ENCODE measurements around the gene ANO7. TPM values are rescaled to one million over a fixed set of nuclear protein-coding genes. Genes with fewer than 3 reads are reported as not detected.

Gene ANO7
- total RNA-seq, 1 donor from 2014 or later, result 3.3 TPM

DNA sequence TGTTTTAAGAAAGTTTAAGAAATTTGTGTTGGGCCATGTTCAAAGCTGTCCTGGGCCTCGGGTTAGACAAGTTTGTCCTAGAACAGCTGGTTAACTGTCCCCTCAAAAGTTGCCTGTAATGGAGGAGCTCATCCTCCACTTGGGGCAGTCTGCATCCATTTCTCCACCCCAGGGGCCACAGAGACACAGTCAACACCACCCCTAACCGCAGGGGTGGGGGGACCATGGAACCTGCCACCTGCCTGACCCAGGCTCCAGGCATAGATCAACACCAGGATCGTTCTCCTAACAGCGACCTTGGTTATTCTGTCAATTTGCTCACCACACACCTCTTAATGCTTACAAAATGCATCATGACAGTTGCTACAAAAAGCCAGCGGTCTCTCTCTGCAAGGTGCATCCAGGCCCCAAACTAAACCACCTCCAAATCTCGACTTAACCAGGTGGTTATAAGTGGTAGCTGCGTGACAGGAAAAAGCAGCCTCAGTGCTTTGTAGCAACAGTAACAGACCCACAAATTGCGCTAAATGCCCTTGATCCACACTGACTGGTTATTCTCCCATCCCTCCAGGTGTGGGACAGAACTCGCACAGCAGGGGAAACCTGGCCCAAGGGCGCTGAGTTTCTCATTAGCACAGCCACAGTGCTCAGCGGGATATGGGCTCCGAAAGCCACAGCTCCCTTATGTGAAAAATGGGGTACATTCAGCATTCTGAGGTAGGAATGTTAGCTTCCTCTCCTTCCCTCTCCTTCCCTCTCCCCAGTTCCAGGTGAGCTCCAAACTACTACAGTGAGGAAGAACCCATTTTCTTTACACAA, 79.0 kb downstream of the ANO7 start:
- Mint-ChIP-seq H3K27ac (peak overlapping the region; percentile 49), H3K36me3 (peaks cover 35% of the 10 kb centered on the region), H3K4me1 (ENCODE audit: unreplicated experiment) (peaks cover 31% of the 10 kb centered on the region), H3K9me3 (no peaks in the 10 kb centered on the region), H3K4me3 (no peak overlapping the region), H3K27me3 (no peaks in the 10 kb centered on the region)
- TF ChIP-seq, protein P1, sequence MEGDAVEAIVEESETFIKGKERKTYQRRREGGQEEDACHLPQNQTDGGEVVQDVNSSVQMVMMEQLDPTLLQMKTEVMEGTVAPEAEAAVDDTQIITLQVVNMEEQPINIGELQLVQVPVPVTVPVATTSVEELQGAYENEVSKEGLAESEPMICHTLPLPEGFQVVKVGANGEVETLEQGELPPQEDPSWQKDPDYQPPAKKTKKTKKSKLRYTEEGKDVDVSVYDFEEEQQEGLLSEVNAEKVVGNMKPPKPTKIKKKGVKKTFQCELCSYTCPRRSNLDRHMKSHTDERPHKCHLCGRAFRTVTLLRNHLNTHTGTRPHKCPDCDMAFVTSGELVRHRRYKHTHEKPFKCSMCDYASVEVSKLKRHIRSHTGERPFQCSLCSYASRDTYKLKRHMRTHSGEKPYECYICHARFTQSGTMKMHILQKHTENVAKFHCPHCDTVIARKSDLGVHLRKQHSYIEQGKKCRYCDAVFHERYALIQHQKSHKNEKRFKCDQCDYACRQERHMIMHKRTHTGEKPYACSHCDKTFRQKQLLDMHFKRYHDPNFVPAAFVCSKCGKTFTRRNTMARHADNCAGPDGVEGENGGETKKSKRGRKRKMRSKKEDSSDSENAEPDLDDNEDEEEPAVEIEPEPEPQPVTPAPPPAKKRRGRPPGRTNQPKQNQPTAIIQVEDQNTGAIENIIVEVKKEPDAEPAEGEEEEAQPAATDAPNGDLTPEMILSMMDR (conservative IDR thresholded peaks at IDR 0.05), result no peak
- DNase-seq (ENCODE audit: extremely low spot score, unreplicated experiment), result no peak

- DNase-seq (ENCODE audit: extremely low spot score, unreplicated experiment), result no peak
- H3K27ac Mint-ChIP-seq, result peak overlapping the region; percentile 49
Measured at GRCh38 chr2:241268306-241268705, 79.8 kb downstream of the ANO7 start.

DNA sequence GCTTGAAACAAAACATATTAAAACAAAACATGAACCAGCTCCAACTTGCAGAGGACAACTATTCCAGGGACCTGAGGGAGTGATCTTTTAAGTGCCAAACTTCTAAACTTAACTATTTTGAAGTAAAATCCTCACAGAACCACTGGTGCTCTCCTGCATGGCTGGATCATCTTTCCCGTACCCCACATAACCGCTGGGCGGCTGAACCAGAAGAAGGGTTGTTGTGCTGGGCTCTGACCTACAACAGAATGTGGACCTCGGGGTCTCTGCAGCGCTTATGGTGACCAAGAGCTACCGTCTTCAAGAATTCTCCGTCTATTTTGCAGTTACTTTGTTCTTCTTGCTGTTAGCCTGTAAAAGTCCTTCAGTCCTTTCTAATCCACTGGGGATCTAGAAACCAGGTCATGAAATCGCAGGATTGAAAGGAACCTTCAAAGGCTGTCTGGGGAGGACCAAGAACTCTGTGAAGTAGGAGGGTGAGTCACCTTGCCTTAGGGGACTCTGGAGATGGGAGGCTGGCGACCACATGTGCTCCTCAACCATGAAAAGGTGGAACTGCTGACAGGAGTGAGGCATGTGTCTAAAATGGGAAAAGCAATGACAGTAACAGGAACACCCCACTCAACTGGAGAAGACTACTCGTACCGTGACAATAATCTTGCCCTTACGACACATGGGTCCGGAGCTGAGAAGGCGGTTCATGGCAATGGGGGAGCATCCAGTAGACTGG, 80.4 kb downstream of the ANO7 start:
- peak overlapping the region; percentile 75 for H3K4me3 Mint-ChIP-seq

More at GRCh38 chr2:241268306-241268705, 79.8 kb downstream of the ANO7 start:
- H3K36me3 Mint-ChIP-seq, result peaks cover 28% of the 10 kb centered on the region
- no peaks in the 10 kb centered on the region for H3K9me3 Mint-ChIP-seq
- H3K4me1 Mint-ChIP-seq (ENCODE audit: unreplicated experiment), result peaks cover 34% of the 10 kb centered on the region
- TF ChIP-seq, protein P1 (conservative IDR thresholded peaks at IDR 0.05), result no peak
- no peaks in the 10 kb centered on the region for H3K27me3 Mint-ChIP-seq
- peak overlapping the region; percentile 19 for H3K4me3 Mint-ChIP-seq

GRCh38 chr2:241269707-241270520, 81.4 kb downstream of the ANO7 start:
- no peaks in the 10 kb centered on the region for H3K27me3 Mint-ChIP-seq
- H3K27ac Mint-ChIP-seq, result peak overlapping the region; percentile 98
- no peak for DNase-seq (ENCODE audit: extremely low spot score, unreplicated experiment)
- peak overlapping the region; percentile 96 for H3K4me3 Mint-ChIP-seq
- no peaks in the 10 kb centered on the region for H3K9me3 Mint-ChIP-seq
- peaks cover 43% of the 10 kb centered on the region for H3K4me1 Mint-ChIP-seq (ENCODE audit: unreplicated experiment)
- TF ChIP-seq, protein P1 (conservative IDR thresholded peaks at IDR 0.05), result no peak
- H3K36me3 Mint-ChIP-seq, result peaks cover 35% of the 10 kb centered on the region

More for the DNA sequence above, 80.4 kb downstream of the ANO7 start:
- Mint-ChIP-seq H3K27ac (peak overlapping the region; percentile 75), H3K36me3 (peaks cover 29% of the 10 kb centered on the region), H3K27me3 (no peaks in the 10 kb centered on the region), H3K4me1 (ENCODE audit: unreplicated experiment) (peaks cover 40% of the 10 kb centered on the region), H3K9me3 (no peaks in the 10 kb centered on the region)
- DNase-seq (ENCODE audit: extremely low spot score, unreplicated experiment), result no peak
- TF ChIP-seq, protein P1 (conservative IDR thresholded peaks at IDR 0.05), result no peak

DNA sequence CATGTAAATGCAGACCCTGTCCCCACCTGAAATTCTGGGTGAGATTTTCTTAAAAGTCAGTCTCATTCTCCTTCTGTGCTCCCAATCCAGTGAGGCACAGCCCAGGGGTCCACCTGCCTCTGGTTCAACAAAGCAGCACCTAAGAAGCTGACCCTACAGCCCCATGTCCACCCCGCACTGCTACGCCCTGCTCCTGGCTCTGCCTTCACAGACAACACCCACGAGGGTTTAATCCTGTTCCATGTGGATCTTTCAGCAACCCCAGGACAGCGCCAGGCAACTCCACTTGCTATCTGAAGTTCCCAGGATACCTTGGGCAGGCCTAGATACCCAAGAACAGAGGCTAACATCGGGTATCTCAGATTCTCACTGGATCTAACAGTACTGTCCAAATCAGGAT, 82.1 kb downstream of the ANO7 start:
- Mint-ChIP-seq H3K4me1 (ENCODE audit: unreplicated experiment) (peaks cover 43% of the 10 kb centered on the region), H3K27me3 (no peaks in the 10 kb centered on the region), H3K27ac (peak overlapping the region; percentile 98), H3K9me3 (peaks cover 4% of the 10 kb centered on the region), H3K4me3 (peak overlapping the region; percentile 96), H3K36me3 (peaks cover 38% of the 10 kb centered on the region)
- TF ChIP-seq, protein P1 (conservative IDR thresholded peaks at IDR 0.05), result no peak
- DNase-seq (ENCODE audit: extremely low spot score, unreplicated experiment), result no peak

Measured in type B pancreatic cell (in vitro differentiated cells).